Panc1 (cell line): ENCODE measurements around the gene TPGS2. TPM values are rescaled to one million over a fixed set of nuclear protein-coding genes. Genes with fewer than 3 reads are reported as not detected.

Experiments
- ATAC-seq: fragments of 200-7000 bp; cut with Tn5 transposase; 2 replicates; pipeline ENCODE4 v1.9.1; 2020; ENCODE audit warnings: mild to moderate bottlenecking, moderate library complexity
- BruUV-seq: library from RNA; stranded (reverse); fragments of 400-500 nt; replicated peaks from 2 replicates; lab custom pipeline; 2021; lab: Mats Ljungman, UMichigan
- CTCF ChIA-PET: fragments of 300-600 bp; sonication (Branson Sonifier 250); formaldehyde crosslinking; loops from one replicate; lab custom pipeline; 2022; ENCODE audit warnings: antibody characterized with exemption; lab: Charles Lee
- POLR2A ChIA-PET: fragments of 300-600 bp; sonication (Branson Sonifier 250); formaldehyde crosslinking; loops from one replicate; lab custom pipeline; 2022; ENCODE audit warnings: antibody characterized with exemption; lab: Charles Lee
- DNase-seq: peaks from one replicate; pipeline ENCODE4 v3.0.0-alpha.2; 2010; ENCODE audit warnings: low read depth, low spot score
- H3K27ac ChIP-seq: 2 replicates; pipeline ENCODE4 v1.5.1; 2011; ENCODE audit warnings: mild to moderate bottlenecking, low read length, inconsistent platforms
- H3K27me3 ChIP-seq: fragments of 200-500 bp; sonication (Bioruptor generic); 2 replicates; pipeline ENCODE4 v1.6.0; 2014; ENCODE audit warnings: low read length, inconsistent platforms; ENCODE audit not compliant: control insufficient read depth, insufficient read depth
- H3K36me3 ChIP-seq: fragments of 200-500 bp; sonication (Bioruptor generic); 2 replicates; pipeline ENCODE4 v1.5.1; 2014; ENCODE audit warnings: inconsistent platforms, mild to moderate bottlenecking, low read length, moderate library complexity; ENCODE audit not compliant: control insufficient read depth, insufficient read depth
- H3K4me1 ChIP-seq: 2 replicates; pipeline ENCODE4 v1.5.1; 2011; ENCODE audit warnings: inconsistent platforms, mild to moderate bottlenecking, low read length, moderate library complexity; ENCODE audit not compliant: control insufficient read depth, insufficient read depth
- H3K4me3 ChIP-seq, 2 experiments: 2 replicates each; pipeline ENCODE4 v1.5.1; 2011 to 2012; ENCODE audit warnings: low read depth in 2 of 2, low read length in 2 of 2, mild to moderate bottlenecking in 2 of 2, inconsistent platforms in 1 of 2, moderate library complexity in 1 of 2
- H3K9me3 ChIP-seq: fragments of 200-500 bp; sonication (Bioruptor generic); 2 replicates; pipeline ENCODE4 v1.5.1; 2014; ENCODE audit warnings: low read depth, mild to moderate bottlenecking, inconsistent platforms, low read length, moderate library complexity; ENCODE audit not compliant: control insufficient read depth, insufficient read depth
- POLR2AphosphoS5 ChIP-seq: IDR thresholded peaks from 2 replicates; pipeline ENCODE4 v1.6.1; 2012; ENCODE audit warnings: mild to moderate bottlenecking, low read depth, low read length, moderate library complexity
- SIN3A ChIP-seq: IDR thresholded peaks from 2 replicates; pipeline ENCODE4 v1.6.1; 2012; ENCODE audit warnings: low read depth, mild to moderate bottlenecking, low read length, moderate library complexity, borderline replicate concordance; ENCODE audit not compliant: insufficient read depth
- TCF7L2 ChIP-seq: IDR thresholded peaks from 2 replicates; pipeline ENCODE4 v1.6.1; 2011; ENCODE audit warnings: mild to moderate bottlenecking, low read depth, low read length, inconsistent platforms
- in situ Hi-C: cut with HindIII; loops from 2 replicates; pipeline ENCODE4 v1.10.0; 2016; ENCODE audit warnings: low sequenced_read_pairs, low pct_unique_long_range_greater_than_20kb
- intact Hi-C: fragments of 100-400 bp; cut with micrococcal nuclease; formaldehyde crosslinking; loops from one replicate; pipeline ENCODE4 v1.10.0; 2022; ENCODE audit not compliant: unreplicated experiment
- total RNA-seq: library from RNA; stranded (reverse); gene quantifications from one replicate; pipeline ENCODE4 v1.2.1, GENCODE V29; 2021; ENCODE audit not compliant: unreplicated experiment
- TF ChIP-seq, protein P1 (sequence below): fragments of 450-650 bp; IDR thresholded peaks from 2 replicates; pipeline ENCODE4 v1.5.1; 2017; ENCODE audit warnings: mild to moderate bottlenecking
- TF ChIP-seq, protein P2 (sequence below), 2 experiments: IDR thresholded peaks; 2 replicates each; pipeline ENCODE4 v1.6.1; 2011 to 2012; ENCODE audit warnings: low read depth in 2 of 2, control low read depth in 1 of 2, low read length in 1 of 2, mild to moderate bottlenecking in 1 of 2, moderate library complexity in 1 of 2; ENCODE audit not compliant: insufficient read depth in 1 of 2

TPGS2 gene
- total RNA-seq, 1 experiment from 2014 or later: 98.7 TPM

DNA sequence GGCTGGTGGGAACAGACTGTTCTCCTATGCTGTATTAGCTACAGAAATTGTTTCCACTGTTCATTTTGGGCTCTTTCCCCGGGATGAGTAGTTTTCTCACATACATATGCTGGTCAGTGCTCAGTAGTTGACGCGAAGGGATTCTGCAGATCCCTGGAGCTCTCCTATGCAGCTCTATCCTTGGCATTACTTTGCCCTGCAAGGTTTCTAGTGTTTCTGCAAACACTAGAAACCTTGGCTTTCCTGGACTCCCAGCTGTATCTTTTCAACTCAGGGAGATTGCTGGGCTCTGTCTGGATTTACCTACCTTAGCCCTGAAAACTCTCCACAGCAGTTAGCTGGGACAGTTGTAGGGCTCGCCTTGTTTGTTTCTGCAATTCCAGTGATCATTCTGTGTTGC lies 11.0 kb upstream of the TPGS2 start:
- ATAC-seq (no peak), DNase-seq (no peak)
- no TSS peak for BruUV-seq
- Histone ChIP-seq H3K4me3 (no peak overlapping the region), H3K36me3 (peaks cover 2% of the 10 kb centered on the region; the same call in 1 of the 2 replicates), H3K27ac (no peak overlapping the region), H3K27me3 (no peaks in the 10 kb centered on the region), H3K4me1 (no peaks in the 10 kb centered on the region), H3K9me3 (no peaks in the 10 kb centered on the region)
- POLR2A ChIA-PET: no interaction called here
- TF ChIP-seq SIN3A (no peak), TCF7L2 (no peak), POLR2AphosphoS5 (no peak)
- TF ChIP-seq, protein P1, sequence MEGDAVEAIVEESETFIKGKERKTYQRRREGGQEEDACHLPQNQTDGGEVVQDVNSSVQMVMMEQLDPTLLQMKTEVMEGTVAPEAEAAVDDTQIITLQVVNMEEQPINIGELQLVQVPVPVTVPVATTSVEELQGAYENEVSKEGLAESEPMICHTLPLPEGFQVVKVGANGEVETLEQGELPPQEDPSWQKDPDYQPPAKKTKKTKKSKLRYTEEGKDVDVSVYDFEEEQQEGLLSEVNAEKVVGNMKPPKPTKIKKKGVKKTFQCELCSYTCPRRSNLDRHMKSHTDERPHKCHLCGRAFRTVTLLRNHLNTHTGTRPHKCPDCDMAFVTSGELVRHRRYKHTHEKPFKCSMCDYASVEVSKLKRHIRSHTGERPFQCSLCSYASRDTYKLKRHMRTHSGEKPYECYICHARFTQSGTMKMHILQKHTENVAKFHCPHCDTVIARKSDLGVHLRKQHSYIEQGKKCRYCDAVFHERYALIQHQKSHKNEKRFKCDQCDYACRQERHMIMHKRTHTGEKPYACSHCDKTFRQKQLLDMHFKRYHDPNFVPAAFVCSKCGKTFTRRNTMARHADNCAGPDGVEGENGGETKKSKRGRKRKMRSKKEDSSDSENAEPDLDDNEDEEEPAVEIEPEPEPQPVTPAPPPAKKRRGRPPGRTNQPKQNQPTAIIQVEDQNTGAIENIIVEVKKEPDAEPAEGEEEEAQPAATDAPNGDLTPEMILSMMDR: no peak
- TF ChIP-seq, protein P2, sequence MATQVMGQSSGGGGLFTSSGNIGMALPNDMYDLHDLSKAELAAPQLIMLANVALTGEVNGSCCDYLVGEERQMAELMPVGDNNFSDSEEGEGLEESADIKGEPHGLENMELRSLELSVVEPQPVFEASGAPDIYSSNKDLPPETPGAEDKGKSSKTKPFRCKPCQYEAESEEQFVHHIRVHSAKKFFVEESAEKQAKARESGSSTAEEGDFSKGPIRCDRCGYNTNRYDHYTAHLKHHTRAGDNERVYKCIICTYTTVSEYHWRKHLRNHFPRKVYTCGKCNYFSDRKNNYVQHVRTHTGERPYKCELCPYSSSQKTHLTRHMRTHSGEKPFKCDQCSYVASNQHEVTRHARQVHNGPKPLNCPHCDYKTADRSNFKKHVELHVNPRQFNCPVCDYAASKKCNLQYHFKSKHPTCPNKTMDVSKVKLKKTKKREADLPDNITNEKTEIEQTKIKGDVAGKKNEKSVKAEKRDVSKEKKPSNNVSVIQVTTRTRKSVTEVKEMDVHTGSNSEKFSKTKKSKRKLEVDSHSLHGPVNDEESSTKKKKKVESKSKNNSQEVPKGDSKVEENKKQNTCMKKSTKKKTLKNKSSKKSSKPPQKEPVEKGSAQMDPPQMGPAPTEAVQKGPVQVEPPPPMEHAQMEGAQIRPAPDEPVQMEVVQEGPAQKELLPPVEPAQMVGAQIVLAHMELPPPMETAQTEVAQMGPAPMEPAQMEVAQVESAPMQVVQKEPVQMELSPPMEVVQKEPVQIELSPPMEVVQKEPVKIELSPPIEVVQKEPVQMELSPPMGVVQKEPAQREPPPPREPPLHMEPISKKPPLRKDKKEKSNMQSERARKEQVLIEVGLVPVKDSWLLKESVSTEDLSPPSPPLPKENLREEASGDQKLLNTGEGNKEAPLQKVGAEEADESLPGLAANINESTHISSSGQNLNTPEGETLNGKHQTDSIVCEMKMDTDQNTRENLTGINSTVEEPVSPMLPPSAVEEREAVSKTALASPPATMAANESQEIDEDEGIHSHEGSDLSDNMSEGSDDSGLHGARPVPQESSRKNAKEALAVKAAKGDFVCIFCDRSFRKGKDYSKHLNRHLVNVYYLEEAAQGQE (IDR thresholded peaks at IDR 0.05; ENCODE audit: insufficient read depth in 1 of 2, low read depth in 2 of 2, low read length in 1 of 2): no peak
- CTCF ChIA-PET: no interaction called here
- intact Hi-C loops (no loop called here), in situ Hi-C loops (no loop called here)

DNA sequence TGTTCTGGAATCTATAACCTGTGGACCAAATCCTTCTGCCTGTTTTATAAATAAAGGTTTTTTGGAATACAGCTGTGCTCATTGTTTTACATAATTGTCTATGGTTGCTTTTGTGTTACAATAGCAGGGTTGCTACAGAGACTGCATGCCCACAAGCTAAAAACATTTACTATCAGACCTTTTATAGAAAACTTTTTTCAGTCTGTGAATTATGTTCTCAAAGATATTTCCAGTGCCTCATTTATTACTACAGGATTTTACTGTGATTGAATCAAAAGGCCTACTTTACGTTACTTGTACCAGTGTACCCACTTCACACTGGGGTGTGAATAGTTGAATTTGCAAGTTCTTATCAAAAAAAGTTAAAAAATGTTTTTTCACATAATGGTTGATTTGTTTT lies 7.1 kb upstream of the TPGS2 start:
- intact Hi-C loops: no loop called here

More for the DNA sequence above, 7.1 kb upstream of the TPGS2 start:
- no peak overlapping the region for H3K4me3 ChIP-seq
- no peak for TF ChIP-seq SIN3A
- TF ChIP-seq, protein P1: no peak
- TF ChIP-seq, protein P2 (IDR thresholded peaks at IDR 0.05; ENCODE audit: insufficient read depth in 1 of 2, low read depth in 2 of 2, low read length in 1 of 2): no peak
- TF ChIP-seq POLR2AphosphoS5: no peak
- no peak for TF ChIP-seq TCF7L2
- no peaks in the 10 kb centered on the region for H3K9me3 ChIP-seq
- no peaks in the 10 kb centered on the region for H3K27me3 ChIP-seq
- in situ Hi-C loops: no loop called here
- BruUV-seq: no TSS peak
- ChIA-PET POLR2A (no interaction called here), CTCF (no interaction called here)
- H3K4me1 ChIP-seq: peaks cover 6% of the 10 kb centered on the region
- no peak overlapping the region for H3K27ac ChIP-seq
- ATAC-seq: no peak
- H3K36me3 ChIP-seq: peaks cover 2% of the 10 kb centered on the region; the same call in 1 of the 2 replicates
- DNase-seq: no peak
